Left ventricle myocardium inferior (tissue), 1 donor: Measurements from ENCODE around the gene DGUOK. TPM values are rescaled to one million over a fixed set of nuclear protein-coding genes. Genes with fewer than 3 reads are reported as not detected.

Source experiments
- DNase-seq: peaks from one replicate; pipeline ENCODE4 v3.0.0-alpha.2; 2020
- H3K27ac ChIP-seq: fragments of 200-600 bp; replicated peaks from 2 replicates; pipeline ENCODE4 v1.8.0; 2021
- H3K27me3 ChIP-seq: fragments of 200-600 bp; 2 replicates; pipeline ENCODE4 v1.8.0; 2021; ENCODE audit warnings: low read depth
- H3K36me3 ChIP-seq: fragments of 200-600 bp; 2 replicates; pipeline ENCODE4 v1.8.0; 2021
- H3K4me1 ChIP-seq: fragments of 200-600 bp; 2 replicates; pipeline ENCODE4 v1.8.0; 2021
- H3K4me3 ChIP-seq: fragments of 200-600 bp; 2 replicates; pipeline ENCODE4 v1.8.0; 2021; ENCODE audit warnings: mild to moderate bottlenecking, moderate library complexity
- H3K9me3 ChIP-seq: fragments of 200-600 bp; replicated peaks from 2 replicates; pipeline ENCODE4 v1.8.0; 2021
- intact Hi-C: fragments of 100-400 bp; cut with micrococcal nuclease; formaldehyde crosslinking; loops from one replicate; pipeline ENCODE4 v1.11.0; 2022
- total RNA-seq: library from RNA; stranded (reverse); fragmentation: NEBNext Ultra II Directional; extraction: Animal tissue kit (Norgen Biotek cat#: 25700); gene quantifications from one replicate; pipeline ENCODE4 v1.2.1, GENCODE V29; 2021
- TF ChIP-seq, protein P1 (sequence below): fragments of 200-600 bp; IDR thresholded peaks from 2 replicates; pipeline ENCODE4 v1.8.0; 2021; ENCODE audit warnings: antibody characterized with exemption, mild to moderate bottlenecking, borderline replicate concordance
- donor health status: DM: no; HTN: yes; CAD: no; lungs with severe emphysema.

The DGUOK gene
- total RNA-seq, 1 donor from 2014 or later = 21.9 TPM

GRCh38 chr2:73911548-73912208 is 15.0 kb upstream of the DGUOK start:
- H3K27ac ChIP-seq = no peak overlapping the region
- intact Hi-C loops = no loop called here

DNA sequence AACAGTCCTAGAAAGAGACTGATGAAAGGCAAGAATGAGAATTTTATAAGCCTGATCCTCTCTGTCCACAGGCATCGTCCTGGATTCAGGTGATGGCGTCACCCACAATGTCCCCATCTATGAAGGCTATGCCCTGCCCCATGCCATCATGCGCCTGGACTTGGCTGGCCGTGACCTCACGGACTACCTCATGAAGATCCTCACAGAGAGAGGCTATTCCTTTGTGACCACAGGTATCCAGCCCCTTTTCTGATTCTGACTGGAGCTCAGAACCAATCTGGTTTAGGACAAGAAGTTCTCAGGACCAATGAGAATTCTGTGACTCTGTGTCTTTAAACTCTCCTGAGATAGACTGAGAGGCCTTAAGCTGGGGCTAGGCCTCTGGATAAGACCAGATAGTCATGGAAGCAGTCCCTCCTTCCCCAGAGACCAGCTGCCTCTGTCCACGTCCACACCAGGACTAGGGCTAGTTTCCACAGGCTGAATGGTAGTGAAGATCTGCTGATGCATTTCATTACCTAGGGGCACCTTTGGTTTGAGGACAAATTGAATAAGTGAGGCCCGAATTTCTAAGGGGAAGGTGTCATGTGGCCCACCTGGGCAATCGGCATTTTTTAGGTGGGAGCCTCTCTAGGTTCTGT is 13.1 kb upstream of the DGUOK start:
- Histone ChIP-seq H3K4me3 (no peak overlapping the region), H3K27me3 (peaks cover 25% of the 10 kb centered on the region), H3K27ac (no peak overlapping the region), H3K36me3 (no peaks in the 10 kb centered on the region), H3K9me3 (no peaks in the 10 kb centered on the region), H3K4me1 (no peaks in the 10 kb centered on the region)
- intact Hi-C loops = no loop called here
- DNase-seq = no peak
- TF ChIP-seq, protein P1, sequence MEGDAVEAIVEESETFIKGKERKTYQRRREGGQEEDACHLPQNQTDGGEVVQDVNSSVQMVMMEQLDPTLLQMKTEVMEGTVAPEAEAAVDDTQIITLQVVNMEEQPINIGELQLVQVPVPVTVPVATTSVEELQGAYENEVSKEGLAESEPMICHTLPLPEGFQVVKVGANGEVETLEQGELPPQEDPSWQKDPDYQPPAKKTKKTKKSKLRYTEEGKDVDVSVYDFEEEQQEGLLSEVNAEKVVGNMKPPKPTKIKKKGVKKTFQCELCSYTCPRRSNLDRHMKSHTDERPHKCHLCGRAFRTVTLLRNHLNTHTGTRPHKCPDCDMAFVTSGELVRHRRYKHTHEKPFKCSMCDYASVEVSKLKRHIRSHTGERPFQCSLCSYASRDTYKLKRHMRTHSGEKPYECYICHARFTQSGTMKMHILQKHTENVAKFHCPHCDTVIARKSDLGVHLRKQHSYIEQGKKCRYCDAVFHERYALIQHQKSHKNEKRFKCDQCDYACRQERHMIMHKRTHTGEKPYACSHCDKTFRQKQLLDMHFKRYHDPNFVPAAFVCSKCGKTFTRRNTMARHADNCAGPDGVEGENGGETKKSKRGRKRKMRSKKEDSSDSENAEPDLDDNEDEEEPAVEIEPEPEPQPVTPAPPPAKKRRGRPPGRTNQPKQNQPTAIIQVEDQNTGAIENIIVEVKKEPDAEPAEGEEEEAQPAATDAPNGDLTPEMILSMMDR = no peak

More at GRCh38 chr2:73911548-73912208, 15.0 kb upstream of the DGUOK start:
- H3K4me3 ChIP-seq = no peak overlapping the region
- no peak for DNase-seq
- H3K36me3 ChIP-seq = no peaks in the 10 kb centered on the region
- H3K4me1 ChIP-seq = no peaks in the 10 kb centered on the region
- H3K9me3 ChIP-seq = no peaks in the 10 kb centered on the region
- peaks cover 13% of the 10 kb centered on the region for H3K27me3 ChIP-seq
- TF ChIP-seq, protein P1 = no peak

- no peak overlapping the region for H3K27ac ChIP-seq
- peaks cover 36% of the 10 kb centered on the region for H3K27me3 ChIP-seq
- H3K4me3 ChIP-seq = no peak overlapping the region
- no peak for DNase-seq
- no peaks in the 10 kb centered on the region for H3K9me3 ChIP-seq
- intact Hi-C loops = no loop called here
- TF ChIP-seq, protein P1 = no peak
- no peaks in the 10 kb centered on the region for H3K4me1 ChIP-seq
- no peaks in the 10 kb centered on the region for H3K36me3 ChIP-seq
These were observed 12.0 kb upstream of the DGUOK start for GRCh38 chr2:73914667-73915066.

GRCh38 chr2:73915437-73915993 is 11.2 kb upstream of the DGUOK start:
- no peak for DNase-seq
- H3K36me3 ChIP-seq = no peaks in the 10 kb centered on the region
- intact Hi-C loops = no loop called here
- H3K4me3 ChIP-seq = no peak overlapping the region
- no peaks in the 10 kb centered on the region for H3K4me1 ChIP-seq
- no peak overlapping the region for H3K27ac ChIP-seq
- TF ChIP-seq, protein P1 = no peak
- no peaks in the 10 kb centered on the region for H3K9me3 ChIP-seq
- peaks cover 40% of the 10 kb centered on the region for H3K27me3 ChIP-seq

- Histone ChIP-seq H3K9me3 (no peaks in the 10 kb centered on the region), H3K4me1 (no peaks in the 10 kb centered on the region), H3K27me3 (peaks cover 50% of the 10 kb centered on the region), H3K4me3 (no peak overlapping the region), H3K27ac (no peak overlapping the region), H3K36me3 (no peaks in the 10 kb centered on the region)
- DNase-seq = no peak
- TF ChIP-seq, protein P1 = no peak
- intact Hi-C loops = no loop called here
These were observed 10.0 kb upstream of the DGUOK start for GRCh38 chr2:73916666-73917065.
